Glutamatergic neuron (in vitro differentiated cells): ENCODE measurements around the gene NAA60. TPM values are rescaled to one million over a fixed set of nuclear protein-coding genes. Genes with fewer than 3 reads are reported as not detected.

Experiments
- DNase-seq: peaks from one replicate; pipeline ENCODE4 v3.0.0; 2022
- H3K27ac Mint-ChIP-seq: one replicate; pipeline ENCODE4 v1.8.0; 2020; ENCODE audit warnings: mild to moderate bottlenecking, mixed read lengths, inconsistent platforms; ENCODE audit not compliant: unreplicated experiment
- H3K27me3 Mint-ChIP-seq: one replicate; pipeline ENCODE4 v1.8.0; 2020; ENCODE audit warnings: mild to moderate bottlenecking, moderate library complexity, mixed read lengths, inconsistent platforms; ENCODE audit not compliant: unreplicated experiment
- H3K36me3 Mint-ChIP-seq: one replicate; pipeline ENCODE4 v1.8.0; 2020; ENCODE audit warnings: mild to moderate bottlenecking, mixed read lengths, inconsistent platforms; ENCODE audit not compliant: unreplicated experiment
- H3K4me1 Mint-ChIP-seq: one replicate; pipeline ENCODE4 v1.8.0; 2020; ENCODE audit warnings: mild to moderate bottlenecking, low read depth, mixed read lengths, inconsistent platforms; ENCODE audit not compliant: unreplicated experiment
- H3K4me3 Mint-ChIP-seq: one replicate; pipeline ENCODE4 v1.8.0; 2020; ENCODE audit warnings: mild to moderate bottlenecking, mixed read lengths, inconsistent platforms; ENCODE audit not compliant: unreplicated experiment
- H3K9me3 Mint-ChIP-seq: one replicate; pipeline ENCODE4 v1.8.0; 2020; ENCODE audit warnings: mild to moderate bottlenecking, moderate library complexity, mixed read lengths, inconsistent platforms; ENCODE audit not compliant: unreplicated experiment
- CTCF ChIP-seq: fragments of 200-600 bp; sonication (generic); IDR thresholded peaks from one replicate; pipeline ENCODE4 v1.5.0; 2021; ENCODE audit not compliant: partially characterized antibody, unreplicated experiment
- total RNA-seq: library from RNA; stranded (reverse); fragmentation: NEBNext Ultra II Directional; extraction: Animal tissue kit (Norgen Biotek cat#: 25700); gene quantifications from one replicate; pipeline ENCODE4 v1.2.1, GENCODE V29; 2021; ENCODE audit not compliant: unreplicated experiment

The NAA60 gene
- total RNA-seq, 1 donor from 2014 or later, result 69.9 TPM

GRCh38 chr16:3484318-3485096 lies 41.0 kb downstream of the NAA60 start:
- Mint-ChIP-seq H3K9me3 (peaks cover 15% of the 10 kb centered on the region), H3K4me3 (peak overlapping the region; percentile 52), H3K27me3 (peaks cover 20% of the 10 kb centered on the region), H3K4me1 (peaks cover 43% of the 10 kb centered on the region), H3K36me3 (no peaks in the 10 kb centered on the region), H3K27ac (peak overlapping the region; percentile 91)
- DNase-seq, result peak; percentile 66
- no peak for TF ChIP-seq CTCF

DNA sequence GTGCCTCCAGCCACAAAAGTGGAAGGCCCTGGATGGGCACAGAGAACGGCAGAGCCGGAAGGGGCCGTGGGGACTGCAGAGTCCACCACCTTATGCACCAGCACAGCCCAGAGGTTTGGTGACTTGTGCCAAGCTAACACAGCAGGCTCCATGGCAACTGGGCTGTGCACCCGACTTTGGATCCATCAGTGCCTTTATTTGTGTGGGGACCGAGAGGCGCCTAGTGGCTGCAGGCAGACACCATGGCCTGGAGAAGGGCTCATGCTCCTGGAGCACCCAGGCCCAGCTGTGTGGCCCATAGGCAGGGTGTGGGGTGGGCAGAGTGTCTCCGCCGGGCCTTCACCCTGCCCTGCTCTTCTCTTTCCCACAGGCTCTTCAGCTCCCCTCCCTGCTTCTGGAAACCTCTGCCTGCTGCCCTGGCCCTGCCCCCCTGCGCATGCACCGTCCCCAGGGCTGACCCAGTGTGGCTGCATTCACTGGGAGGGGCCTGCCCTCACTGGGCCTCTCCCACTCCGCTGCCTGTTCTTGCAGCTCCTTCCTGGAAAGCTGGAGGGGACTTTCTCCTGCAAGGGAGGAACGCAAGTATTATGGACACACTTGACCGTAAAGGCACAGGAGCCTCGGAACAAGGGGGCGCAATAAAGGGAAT lies 41.7 kb downstream of the NAA60 start:
- no peak for DNase-seq
- H3K36me3 Mint-ChIP-seq, result no peaks in the 10 kb centered on the region
- peaks cover 44% of the 10 kb centered on the region for H3K4me1 Mint-ChIP-seq
- H3K27me3 Mint-ChIP-seq, result peaks cover 20% of the 10 kb centered on the region
- H3K27ac Mint-ChIP-seq, result peak overlapping the region; percentile 91
- peak overlapping the region; percentile 52 for H3K4me3 Mint-ChIP-seq
- H3K9me3 Mint-ChIP-seq, result peaks cover 15% of the 10 kb centered on the region
- no peak for TF ChIP-seq CTCF

GRCh38 chr16:3485821-3486505 lies 42.5 kb downstream of the NAA60 start:
- H3K36me3 Mint-ChIP-seq, result no peaks in the 10 kb centered on the region

GRCh38 chr16:3486506-3487215 lies 43.2 kb downstream of the NAA60 start:
- Mint-ChIP-seq H3K4me1 (peaks cover 44% of the 10 kb centered on the region), H3K9me3 (peaks cover 21% of the 10 kb centered on the region), H3K36me3 (no peaks in the 10 kb centered on the region), H3K4me3 (no peak overlapping the region), H3K27ac (peak overlapping the region; percentile 59), H3K27me3 (peaks cover 24% of the 10 kb centered on the region)
- no peak for TF ChIP-seq CTCF
- DNase-seq, result no peak

More at GRCh38 chr16:3485821-3486505, 42.5 kb downstream of the NAA60 start:
- DNase-seq, result no peak
- Mint-ChIP-seq H3K27me3 (peaks cover 22% of the 10 kb centered on the region), H3K9me3 (peaks cover 18% of the 10 kb centered on the region), H3K4me1 (peaks cover 43% of the 10 kb centered on the region), H3K27ac (peak overlapping the region; percentile 59), H3K4me3 (no peak overlapping the region)
- TF ChIP-seq CTCF, result no peak
